Activated naive CD8-positive, alpha-beta T cell treated with anti-CD3 and anti-CD28 coated beads, Interleukin-2, amount 10 ng/mL, durations not matched to agents 7 days and 5 days (primary cell): ENCODE data around the gene UGGT1. TPM values are rescaled to one million over a fixed set of nuclear protein-coding genes. Genes with fewer than 3 reads are reported as not detected.
"Not testable (repeated sequence)": the region's sequence is repeated elsewhere in the genome, so short reads cannot be mapped to it uniquely, and the experiment has no call there.

Experiments
- ATAC-seq: fragments of 150-1000 bp; cut with Tn5 transposase; one replicate; pipeline ENCODE4 v1.10.0; 2021; ENCODE audit warnings: low read depth, moderate library complexity
- POLR2A ChIA-PET: fragments of 350-600 bp; sonication (Branson Sonifier 250); formaldehyde crosslinking; loops from one replicate; lab custom pipeline; 2021; ENCODE audit warnings: antibody characterized with exemption; lab: Charles Lee
- DNase-seq: peaks from one replicate; pipeline ENCODE4 v3.0.0; 2021
- H3K27ac Mint-ChIP-seq: one replicate; pipeline ENCODE4 v1.8.0; 2022; ENCODE audit warnings: mild to moderate bottlenecking, mixed read lengths
- H3K27me3 Mint-ChIP-seq: one replicate; pipeline ENCODE4 v1.8.0; 2022; ENCODE audit warnings: mild to moderate bottlenecking, moderate library complexity, mixed read lengths
- H3K36me3 Mint-ChIP-seq: one replicate; pipeline ENCODE4 v1.8.0; 2021; ENCODE audit warnings: mild to moderate bottlenecking, mixed read lengths
- H3K4me1 Mint-ChIP-seq: one replicate; pipeline ENCODE4 v1.8.0; 2021; ENCODE audit warnings: mixed read lengths
- H3K4me3 Mint-ChIP-seq: one replicate; pipeline ENCODE4 v1.8.0; 2022; ENCODE audit warnings: mild to moderate bottlenecking, moderate library complexity, mixed read lengths
- H3K9me3 Mint-ChIP-seq: one replicate; pipeline ENCODE4 v1.8.0; 2021; ENCODE audit warnings: mixed read lengths
- total RNA-seq, 2 experiments: library from RNA; stranded (reverse); gene quantifications; one replicate each; pipeline ENCODE4 v1.2.3, GENCODE V29; 2021

Gene UGGT1
- total RNA-seq, 2 experiments from 2014 or later: 55.4 to 56.5 TPM

- Mint-ChIP-seq H3K9me3 (no peaks in the 10 kb centered on the region), H3K27me3 (no peaks in the 10 kb centered on the region), H3K4me3 (no peak overlapping the region), H3K4me1 (peaks cover 21% of the 10 kb centered on the region), H3K36me3 (peaks cover 32% of the 10 kb centered on the region), H3K27ac (no peak overlapping the region)
- ATAC-seq: no peak
- no peak for DNase-seq
- POLR2A ChIA-PET: no interaction called here
Observed at GRCh38 chr2:128196026-128196425, 105.0 kb downstream of the UGGT1 start.

- Mint-ChIP-seq H3K27me3 (no peaks in the 10 kb centered on the region), H3K4me3 (peak overlapping the region; percentile 48), H3K9me3 (no peaks in the 10 kb centered on the region), H3K4me1 (peaks cover 21% of the 10 kb centered on the region), H3K27ac (peak overlapping the region; percentile 70), H3K36me3 (peaks cover 30% of the 10 kb centered on the region)
- DNase-seq: no peak
- ATAC-seq: peak; percentile 53
- POLR2A ChIA-PET: no interaction called here
Observed at GRCh38 chr2:128196471-128196931, 105.5 kb downstream of the UGGT1 start.

DNA sequence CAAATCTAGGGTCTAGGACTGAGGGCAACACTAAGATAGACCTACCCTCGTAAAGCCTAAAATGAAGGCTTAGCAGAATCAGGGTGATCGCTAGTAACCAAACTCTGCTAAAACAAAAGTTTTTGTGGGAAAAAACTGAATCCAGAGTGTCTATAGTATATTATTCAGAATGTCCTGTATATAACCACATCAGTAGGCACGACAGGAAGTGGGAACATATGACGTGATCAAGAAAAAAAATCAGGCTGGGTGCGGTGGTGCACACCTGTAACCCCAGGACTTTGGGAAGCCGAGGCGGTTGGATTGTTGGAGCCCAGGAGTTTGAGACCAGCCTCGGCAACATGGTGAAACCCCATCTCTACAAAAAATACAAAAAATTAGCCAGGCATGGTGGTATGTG, 106.1 kb downstream of the UGGT1 start:
- Mint-ChIP-seq H3K9me3 (no peaks in the 10 kb centered on the region), H3K36me3 (peaks cover 26% of the 10 kb centered on the region), H3K4me3 (no peak overlapping the region), H3K27ac (no peak overlapping the region), H3K4me1 (peaks cover 21% of the 10 kb centered on the region), H3K27me3 (no peaks in the 10 kb centered on the region)
- POLR2A ChIA-PET: no interaction called here
- DNase-seq (no peak), ATAC-seq (no peak)

- DNase-seq (no peak), ATAC-seq (no peak)
- Mint-ChIP-seq H3K4me3 (no peak overlapping the region), H3K4me1 (peaks cover 21% of the 10 kb centered on the region), H3K9me3 (no peaks in the 10 kb centered on the region), H3K27me3 (no peaks in the 10 kb centered on the region), H3K36me3 (peaks cover 19% of the 10 kb centered on the region), H3K27ac (no peak overlapping the region)
- POLR2A ChIA-PET: no interaction called here
Observed at GRCh38 chr2:128198656-128199055, 107.7 kb downstream of the UGGT1 start.

DNA sequence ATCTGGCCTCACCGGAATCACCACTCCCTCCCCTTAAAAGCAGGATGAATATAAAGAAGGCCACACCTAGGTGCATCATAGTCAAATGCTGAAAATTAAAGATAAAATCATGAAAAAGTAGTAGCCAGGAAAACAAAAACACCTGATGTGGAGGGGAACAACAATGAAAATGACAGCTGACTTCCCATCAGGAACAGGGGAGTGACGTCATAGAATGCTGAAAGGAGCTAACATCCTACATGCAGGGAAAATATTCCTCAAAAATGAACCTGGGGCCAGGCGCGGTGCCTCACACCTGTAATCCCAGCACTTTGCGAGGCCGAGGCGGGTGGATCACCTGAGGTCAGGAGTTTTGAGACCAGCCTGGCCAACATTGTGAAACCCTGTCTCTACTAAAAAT, 108.1 kb downstream of the UGGT1 start:
- peaks cover 3% of the 10 kb centered on the region for H3K27me3 Mint-ChIP-seq
- POLR2A ChIA-PET: no interaction called here
- ATAC-seq: no peak
- peaks cover 17% of the 10 kb centered on the region for H3K36me3 Mint-ChIP-seq
- no peak for DNase-seq
- no peak overlapping the region for H3K4me3 Mint-ChIP-seq
- H3K9me3 Mint-ChIP-seq: no peaks in the 10 kb centered on the region
- no peak overlapping the region for H3K27ac Mint-ChIP-seq
- peaks cover 21% of the 10 kb centered on the region for H3K4me1 Mint-ChIP-seq

GRCh38 chr2:128202791-128203190, 111.8 kb downstream of the UGGT1 start:
- DNase-seq: no peak
- H3K27ac Mint-ChIP-seq: no peak overlapping the region
- H3K4me1 Mint-ChIP-seq: no peaks in the 10 kb centered on the region
- POLR2A ChIA-PET: no interaction called here
- no peak overlapping the region for H3K4me3 Mint-ChIP-seq
- H3K27me3 Mint-ChIP-seq: peaks cover 8% of the 10 kb centered on the region
- H3K9me3 Mint-ChIP-seq: no peaks in the 10 kb centered on the region
- H3K36me3 Mint-ChIP-seq: no peaks in the 10 kb centered on the region
- no peak for ATAC-seq

- no peaks in the 10 kb centered on the region for H3K9me3 Mint-ChIP-seq
- H3K27me3 Mint-ChIP-seq: peaks cover 12% of the 10 kb centered on the region
- no peak for DNase-seq
- H3K4me1 Mint-ChIP-seq: no peaks in the 10 kb centered on the region
- H3K27ac Mint-ChIP-seq: no peak overlapping the region
- POLR2A ChIA-PET: no interaction called here
- H3K4me3 Mint-ChIP-seq: no peak overlapping the region
- no peaks in the 10 kb centered on the region for H3K36me3 Mint-ChIP-seq
- ATAC-seq: no peak
Observed at GRCh38 chr2:128206245-128206644, 115.2 kb downstream of the UGGT1 start.

GRCh38 chr2:128208023-128208422, 117.0 kb downstream of the UGGT1 start:
- H3K27me3 Mint-ChIP-seq: peaks cover 13% of the 10 kb centered on the region
- POLR2A ChIA-PET: no interaction called here
- H3K27ac Mint-ChIP-seq: no peak overlapping the region
- H3K4me3 Mint-ChIP-seq: no peak overlapping the region
- H3K9me3 Mint-ChIP-seq: no peaks in the 10 kb centered on the region
- no peak for ATAC-seq
- no peaks in the 10 kb centered on the region for H3K4me1 Mint-ChIP-seq
- H3K36me3 Mint-ChIP-seq: no peaks in the 10 kb centered on the region
- DNase-seq: no peak

GRCh38 chr2:128208631-128209324, 117.8 kb downstream of the UGGT1 start:
- peaks cover 16% of the 10 kb centered on the region for H3K27me3 Mint-ChIP-seq
- ATAC-seq, DNase-seq, H3K4me3 Mint-ChIP-seq, H3K27ac Mint-ChIP-seq, POLR2A ChIA-PET, H3K4me1 Mint-ChIP-seq, H3K36me3 Mint-ChIP-seq, H3K9me3 Mint-ChIP-seq: not testable (repeated sequence)

DNA sequence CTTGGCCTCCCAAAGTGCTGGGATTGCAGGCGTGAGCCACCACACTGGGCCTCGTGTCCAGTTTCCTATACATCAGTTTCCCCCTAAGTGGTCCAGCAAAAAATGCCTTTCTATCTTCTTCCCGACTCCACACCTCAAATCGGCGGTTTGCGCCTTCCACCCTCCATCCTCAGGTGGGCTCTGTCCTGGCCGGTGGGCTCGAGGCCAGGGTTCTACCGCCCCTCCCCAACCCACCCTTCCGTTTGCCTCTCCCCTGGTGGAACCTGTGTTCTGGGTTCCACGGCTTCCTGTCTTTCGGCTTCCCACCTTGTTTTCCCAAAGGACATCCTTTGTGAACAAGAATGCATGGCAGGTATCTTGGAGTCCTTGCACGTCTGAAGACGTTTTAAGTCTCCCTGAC, 123.3 kb downstream of the UGGT1 start:
- H3K27me3 Mint-ChIP-seq: peaks cover 8% of the 10 kb centered on the region
- peaks cover 8% of the 10 kb centered on the region for H3K4me1 Mint-ChIP-seq
- H3K9me3 Mint-ChIP-seq: no peaks in the 10 kb centered on the region
- DNase-seq: no peak
- no peak overlapping the region for H3K27ac Mint-ChIP-seq
- no peaks in the 10 kb centered on the region for H3K36me3 Mint-ChIP-seq
- POLR2A ChIA-PET: no interaction called here
- no peak for ATAC-seq
- H3K4me3 Mint-ChIP-seq: no peak overlapping the region

DNA sequence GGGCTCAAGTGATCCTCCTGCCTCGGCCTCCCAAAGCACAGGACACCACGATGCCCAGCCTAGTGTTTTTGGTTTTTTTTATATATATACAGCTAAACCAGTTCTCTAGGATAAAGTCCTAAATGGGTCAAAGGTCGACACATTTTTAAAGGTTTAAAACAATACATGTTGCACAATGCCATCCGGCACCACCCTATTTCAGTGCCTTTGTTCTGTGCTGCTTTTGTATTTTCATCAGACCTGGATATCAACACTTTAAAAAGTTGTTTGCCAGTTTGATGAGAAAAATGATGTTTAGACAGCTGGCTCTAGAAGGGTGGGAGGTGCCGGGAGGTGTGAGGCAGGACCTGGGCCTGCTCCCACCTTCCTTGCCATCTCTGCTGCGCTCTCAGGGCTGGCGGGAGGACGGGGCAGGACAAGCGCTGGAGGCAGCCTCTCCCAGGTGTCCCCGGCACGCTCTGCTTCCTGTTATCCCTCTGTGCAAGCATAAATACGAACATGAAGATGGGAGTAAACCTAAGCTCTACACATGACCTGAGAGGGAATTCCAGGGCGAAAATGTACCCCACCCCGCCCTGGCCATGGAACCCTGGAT, 124.0 kb downstream of the UGGT1 start:
- POLR2A ChIA-PET: no interaction called here
- DNase-seq: no peak
- Mint-ChIP-seq H3K4me3 (no peak overlapping the region), H3K4me1 (peaks cover 8% of the 10 kb centered on the region), H3K27me3 (peaks cover 8% of the 10 kb centered on the region), H3K36me3 (no peaks in the 10 kb centered on the region), H3K27ac (no peak overlapping the region), H3K9me3 (no peaks in the 10 kb centered on the region)
- no peak for ATAC-seq

DNA sequence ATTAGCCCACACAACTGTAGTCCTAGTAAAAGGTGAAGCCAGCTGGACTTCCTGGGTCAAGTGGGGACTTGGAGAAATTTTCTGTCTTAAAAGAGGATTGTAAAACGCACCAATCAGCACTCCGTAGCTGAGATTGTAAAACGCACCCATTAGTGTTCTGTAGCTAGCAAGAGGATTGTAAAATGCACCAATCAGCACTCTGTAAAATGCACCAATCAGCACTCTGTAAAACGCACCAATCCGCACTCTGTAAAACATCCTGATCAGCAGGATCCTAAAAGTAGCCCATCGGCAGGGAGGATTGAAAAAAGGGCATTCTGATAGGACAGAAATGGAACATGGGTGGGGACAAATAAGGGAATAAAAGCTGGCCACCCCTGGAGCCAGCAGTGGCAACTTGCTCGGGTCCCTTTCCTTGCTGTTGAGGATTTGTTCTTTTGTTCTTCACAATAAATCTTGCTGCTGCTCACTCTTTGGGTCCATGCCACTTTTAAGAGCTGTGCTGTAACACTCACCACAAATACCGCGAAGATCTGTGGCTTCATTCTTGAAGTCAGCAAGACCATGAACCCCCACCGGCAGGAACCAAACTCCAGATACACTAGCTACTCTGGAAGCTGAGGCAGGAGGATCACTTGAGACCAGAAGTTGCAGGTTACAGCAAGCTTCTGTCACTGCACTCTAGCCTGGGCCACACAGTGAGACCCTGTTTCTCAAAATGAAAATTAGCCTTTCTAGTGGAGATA, 125.1 kb downstream of the UGGT1 start:
- Mint-ChIP-seq H3K4me3 (no peak overlapping the region), H3K9me3 (no peaks in the 10 kb centered on the region), H3K36me3 (no peaks in the 10 kb centered on the region), H3K4me1 (peaks cover 8% of the 10 kb centered on the region), H3K27me3 (peaks cover 4% of the 10 kb centered on the region), H3K27ac (no peak overlapping the region)
- DNase-seq (no peak), ATAC-seq (no peak)
- POLR2A ChIA-PET: no interaction called here

GRCh38 chr2:128217671-128218070, 126.7 kb downstream of the UGGT1 start:
- Mint-ChIP-seq H3K27me3 (peaks cover 4% of the 10 kb centered on the region), H3K4me3 (no peak overlapping the region), H3K36me3 (no peaks in the 10 kb centered on the region), H3K27ac (no peak overlapping the region), H3K4me1 (peaks cover 8% of the 10 kb centered on the region), H3K9me3 (no peaks in the 10 kb centered on the region)
- ATAC-seq: no peak
- no peak for DNase-seq
- POLR2A ChIA-PET: no interaction called here

- no peak overlapping the region for H3K27ac Mint-ChIP-seq
- peaks cover 8% of the 10 kb centered on the region for H3K4me1 Mint-ChIP-seq
- H3K27me3 Mint-ChIP-seq: peaks cover 3% of the 10 kb centered on the region
- H3K4me3 Mint-ChIP-seq: no peak overlapping the region
- no peaks in the 10 kb centered on the region for H3K9me3 Mint-ChIP-seq
- DNase-seq (no peak), ATAC-seq (no peak)
- POLR2A ChIA-PET: no interaction called here
- H3K36me3 Mint-ChIP-seq: no peaks in the 10 kb centered on the region
Observed at GRCh38 chr2:128219891-128220290, 128.9 kb downstream of the UGGT1 start.
